Measurements from ENCODE around the gene NWD2.

Gene NWD2

GRCh38 chr4:37473807-37474206 is 229.3 kb downstream of the NWD2 start:
- H3K36me3 ChIP-seq (ENCODE audit: control insufficient read depth, insufficient read depth, low read length) = no peaks in the 10 kb centered on the region
- DNase-seq (ENCODE audit: extremely low read depth, insufficient read length) = no peak
- no peaks in the 10 kb centered on the region for H3K27me3 ChIP-seq (replicated peaks; ENCODE audit: control insufficient read depth, insufficient read depth, low read length)
- H3K4me3 ChIP-seq (replicated peaks; ENCODE audit: low read depth, low read length) = no peak overlapping the region
- no peak for TF ChIP-seq CTCF (IDR thresholded peaks at IDR 0.05; ENCODE audit: insufficient read depth, low read length, poor library complexity, severe bottlenecking)

GRCh38 chr4:37475087-37475486 is 230.5 kb downstream of the NWD2 start:
- Histone ChIP-seq H3K27me3 (replicated peaks; ENCODE audit: control insufficient read depth, insufficient read depth, low read length) (no peaks in the 10 kb centered on the region), H3K4me3 (replicated peaks; ENCODE audit: low read depth, low read length) (no peak overlapping the region), H3K36me3 (ENCODE audit: control insufficient read depth, insufficient read depth, low read length) (no peaks in the 10 kb centered on the region)
- no peak for TF ChIP-seq CTCF (IDR thresholded peaks at IDR 0.05; ENCODE audit: insufficient read depth, low read length, poor library complexity, severe bottlenecking)
- no peak for DNase-seq (ENCODE audit: extremely low read depth, insufficient read length)

GRCh38 chr4:37475776-37476175 is 231.2 kb downstream of the NWD2 start:
- Histone ChIP-seq H3K36me3 (ENCODE audit: control insufficient read depth, insufficient read depth, low read length) (no peaks in the 10 kb centered on the region), H3K27me3 (replicated peaks; ENCODE audit: control insufficient read depth, insufficient read depth, low read length) (no peaks in the 10 kb centered on the region; the same call in 1 of the 2 replicates), H3K4me3 (replicated peaks; ENCODE audit: low read depth, low read length) (no peak overlapping the region)
- no peak for TF ChIP-seq CTCF (IDR thresholded peaks at IDR 0.05; ENCODE audit: insufficient read depth, low read length, poor library complexity, severe bottlenecking)
- no peak for DNase-seq (ENCODE audit: extremely low read depth, insufficient read length)

- DNase-seq (ENCODE audit: extremely low read depth, insufficient read length) = no peak
- Histone ChIP-seq H3K27me3 (replicated peaks; ENCODE audit: control insufficient read depth, insufficient read depth, low read length) (no peaks in the 10 kb centered on the region; the same call in 1 of the 2 replicates), H3K36me3 (ENCODE audit: control insufficient read depth, insufficient read depth, low read length) (no peaks in the 10 kb centered on the region), H3K4me3 (replicated peaks; ENCODE audit: low read depth, low read length) (no peak overlapping the region)
- no peak for TF ChIP-seq CTCF (IDR thresholded peaks at IDR 0.05; ENCODE audit: insufficient read depth, low read length, poor library complexity, severe bottlenecking)
These were observed 231.7 kb downstream of the NWD2 start for GRCh38 chr4:37476256-37476655.

- no peak for TF ChIP-seq CTCF (IDR thresholded peaks at IDR 0.05; ENCODE audit: insufficient read depth, low read length, poor library complexity, severe bottlenecking)
- no peaks in the 10 kb centered on the region; the same call in 1 of the 2 replicates for H3K27me3 ChIP-seq (replicated peaks; ENCODE audit: control insufficient read depth, insufficient read depth, low read length)
These were observed 232.1 kb downstream of the NWD2 start for GRCh38 chr4:37476691-37477090.

GRCh38 chr4:37477126-37477525 is 232.6 kb downstream of the NWD2 start:
- DNase-seq (ENCODE audit: extremely low read depth, insufficient read length) = no peak
- H3K36me3 ChIP-seq (ENCODE audit: control insufficient read depth, insufficient read depth, low read length) = no peaks in the 10 kb centered on the region
- no peaks in the 10 kb centered on the region; the same call in 1 of the 2 replicates for H3K27me3 ChIP-seq (replicated peaks; ENCODE audit: control insufficient read depth, insufficient read depth, low read length)
- H3K4me3 ChIP-seq (replicated peaks; ENCODE audit: low read depth, low read length) = no peak overlapping the region
- no peak for TF ChIP-seq CTCF (IDR thresholded peaks at IDR 0.05; ENCODE audit: insufficient read depth, low read length, poor library complexity, severe bottlenecking)

More at GRCh38 chr4:37476691-37477090, 232.1 kb downstream of the NWD2 start:
- DNase-seq (ENCODE audit: extremely low read depth, insufficient read length) = no peak
- Histone ChIP-seq H3K4me3 (replicated peaks; ENCODE audit: low read depth, low read length) (no peak overlapping the region), H3K36me3 (ENCODE audit: control insufficient read depth, insufficient read depth, low read length) (no peaks in the 10 kb centered on the region)

All from GM06990 (cell line).